GM12892 (cell line): Measurements from ENCODE around the gene ARID1B.

Experiments
- POLR2A ChIP-seq: IDR thresholded peaks from 2 replicates; pipeline ENCODE4 v1.6.1; 2011; ENCODE audit warnings: low read depth, low read length, control low read depth
- POLR2AphosphoS5 ChIP-seq: IDR thresholded peaks from 2 replicates; pipeline ENCODE4 v1.6.1; 2011; ENCODE audit warnings: low read depth, low read length, control low read depth
- TAF1 ChIP-seq: IDR thresholded peaks from 2 replicates; pipeline ENCODE4 v1.6.1; 2011; ENCODE audit warnings: low read depth, mild to moderate bottlenecking, control low read depth, low read length, borderline replicate concordance

DNA sequence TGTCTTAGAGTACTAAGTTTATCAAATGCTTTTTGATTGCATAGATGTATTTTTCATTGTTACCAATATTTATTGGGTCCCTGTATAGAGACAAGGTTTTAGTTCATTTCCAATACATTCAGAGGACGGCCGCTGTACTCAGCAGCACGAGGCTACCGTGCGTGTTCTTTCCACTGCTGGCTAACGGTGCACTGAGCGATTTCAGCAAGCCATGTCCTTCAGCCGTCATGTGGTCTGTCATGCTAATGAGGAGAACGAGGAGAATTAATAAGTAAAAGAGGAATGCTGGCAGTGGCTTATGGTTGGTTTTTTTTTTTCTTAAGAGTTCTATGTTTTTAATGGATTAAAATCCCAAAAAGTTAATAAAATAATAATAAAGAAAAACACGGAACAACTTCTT is 253.6 kb downstream of the ARID1B start:
- TF ChIP-seq TAF1 (no peak), POLR2AphosphoS5 (no peak), POLR2A (no peak)
